ENCODE data around the gene EPHB2. TPM values are rescaled to one million over a fixed set of nuclear protein-coding genes. Genes with fewer than 3 reads are reported as not detected.

EPHB2 gene
- total and polyA plus RNA-seq, 2 of the 4 experiments (the other 2 are of a cell fraction), result 52.3 to 58.8 TPM

GRCh38 chr1:22910986-22911651 lies 200.5 kb downstream of the EPHB2 start:
- intact Hi-C loops (cut with micrococcal nuclease), result no loop called here
- CTCF ChIA-PET, result no interaction called here
- BruUV-seq (replicated peaks), result no TSS peak

More at GRCh38 chr1:22910986-22911651, 200.5 kb downstream of the EPHB2 start:
- Histone ChIP-seq H4K91ac (ENCODE audit: insufficient read depth, low read depth, low read length) (no peak overlapping the region), H3K4me3 (ENCODE audit: insufficient read depth, low read depth, low read length) (no peak overlapping the region), H3K79me1 (ENCODE audit: low read depth in 1 of 2, low read length in 2 of 2) (no peaks in the 10 kb centered on the region), H3K56ac (ENCODE audit: extremely low read depth, insufficient read depth, low read length) (no peak overlapping the region), H4K5ac (ENCODE audit: low read depth, low read length) (no peak overlapping the region), H3K9me1 (ENCODE audit: insufficient read depth, low read length) (peaks cover 19% of the 10 kb centered on the region; the same call in 1 of the 2 replicates), H4K8ac (ENCODE audit: low read depth in 2 of 2, low read length in 2 of 2) (no peak overlapping the region), H3K4ac (ENCODE audit: low read depth, low read length) (no peak overlapping the region), H2BK15ac (ENCODE audit: low read depth, low read length) (no peak overlapping the region), H3K4me1 (ENCODE audit: control insufficient read depth, insufficient read depth, low read length) (no peaks in the 10 kb centered on the region), H3K9ac (ENCODE audit: low read depth, low read length) (no peak overlapping the region), H3K23ac (ENCODE audit: low read depth, low read length) (no peak overlapping the region), H3K27ac (ENCODE audit: insufficient read depth, low read length) (no peak overlapping the region), H2AK5ac (ENCODE audit: low read depth, low read length) (no peak overlapping the region), H2BK20ac (ENCODE audit: low read depth, low read length) (no peak overlapping the region), H2AK9ac (replicated peaks; ENCODE audit: low read depth, low read length, poor library complexity) (no peak overlapping the region), H3K14ac (replicated peaks; ENCODE audit: low read depth, low read length) (no peak overlapping the region), H3K9me3 (ENCODE audit: control insufficient read depth, insufficient read depth, low read length) (no peaks in the 10 kb centered on the region), H3K18ac (ENCODE audit: low read depth, low read length) (no peak overlapping the region), H2AFZ (replicated peaks; ENCODE audit: low read length, poor library complexity) (no peak overlapping the region), H3K4me2 (ENCODE audit: low read depth, low read length) (no peak overlapping the region), H4K20me1 (ENCODE audit: insufficient read depth, low read length) (no peaks in the 10 kb centered on the region; the same call in 1 of the 2 replicates), H2BK120ac (ENCODE audit: low read depth, low read length) (no peak overlapping the region), H3K36me3 (ENCODE audit: control insufficient read depth, insufficient read depth, low read length) (peaks cover 66% of the 10 kb centered on the region), H3K27me3 (ENCODE audit: control insufficient read depth, insufficient read depth, low read length) (no peaks in the 10 kb centered on the region), H2BK5ac (ENCODE audit: low read depth, low read length, poor library complexity, severe bottlenecking) (no peak overlapping the region)
- ATAC-seq (ENCODE audit: low read depth), result no peak
- in situ Hi-C loops (cut with MboI; ENCODE audit: low sequenced_read_pairs), result no loop called here
- POLR2A ChIA-PET (ENCODE audit: unreplicated experiment), result no interaction called here
- no peak for DNase-seq
- TF ChIP-seq POLR2A (IDR thresholded peaks at IDR 0.05; ENCODE audit: low read depth, low read length) (no peak), MAFK (IDR thresholded peaks at IDR 0.05; ENCODE audit: low read depth, low read length) (no peak), RAD21 (IDR thresholded peaks at IDR 0.05; ENCODE audit: low read length) (no peak), RFX5 (IDR thresholded peaks at IDR 0.05; ENCODE audit: low read depth, low read length) (no peak), MXI1 (IDR thresholded peaks at IDR 0.05; ENCODE audit: borderline replicate concordance, low read depth, low read length) (no peak), BHLHE40 (IDR thresholded peaks at IDR 0.05; ENCODE audit: low read depth, low read length) (no peak), CEBPB (IDR thresholded peaks at IDR 0.05; ENCODE audit: low read depth, low read length) (no peak), CTCF (conservative IDR thresholded peaks at IDR 0.05; ENCODE audit: low read depth, low read length) (no peak), FOS (IDR thresholded peaks at IDR 0.05; ENCODE audit: low read depth, low read length) (no peak)
- dilution Hi-C loops (cut with HindIII; ENCODE audit: low sequenced_read_pairs, unreplicated experiment), result no loop called here
- no CpG with 5 or more reads among the region's 5 CpGs for WGBS, 2 experiments (ENCODE audit: extremely low coverage in 2 of 2, insufficient read length in 1 of 2)

Data from IMR-90 (cell line).